Measurements from ENCODE around the gene OR2V1.
"Not testable (repeated sequence)": the region's sequence is repeated elsewhere in the genome, so short reads cannot be mapped to it uniquely, and the experiment has no call there.

Gene OR2V1

DNA sequence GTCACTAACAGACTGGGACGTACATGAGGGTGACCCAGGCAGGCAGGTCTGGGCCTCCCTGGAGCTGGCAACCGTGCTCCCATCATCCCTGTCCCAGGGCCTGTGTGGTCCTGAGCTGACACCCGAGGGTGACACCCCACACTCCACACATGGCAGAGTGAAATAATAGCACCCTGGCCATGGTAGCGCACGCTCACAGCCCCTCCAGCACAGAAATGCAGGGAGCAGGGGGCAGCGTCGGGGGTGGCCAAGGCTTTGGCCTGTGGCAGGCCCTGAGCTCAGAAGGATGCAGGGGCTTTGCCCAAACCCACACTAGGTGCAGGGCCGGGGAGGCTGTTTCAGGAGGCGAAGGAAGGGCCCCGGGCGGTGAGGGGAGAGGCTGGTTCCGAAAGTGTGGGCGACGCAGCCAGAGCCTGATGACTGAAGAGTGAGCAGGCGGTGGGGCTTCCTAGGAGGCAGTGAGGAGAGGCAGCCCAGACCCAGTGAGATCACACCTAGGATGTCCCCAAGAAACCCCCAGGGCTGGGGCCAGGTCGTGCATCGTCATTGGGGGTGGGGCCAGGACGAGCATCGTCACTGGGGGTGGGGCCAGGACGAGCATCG lies 29.3 kb upstream of the OR2V1 start:
- peak; percentile 64 for DNase-seq (ENCODE audit: low read depth)

DNA sequence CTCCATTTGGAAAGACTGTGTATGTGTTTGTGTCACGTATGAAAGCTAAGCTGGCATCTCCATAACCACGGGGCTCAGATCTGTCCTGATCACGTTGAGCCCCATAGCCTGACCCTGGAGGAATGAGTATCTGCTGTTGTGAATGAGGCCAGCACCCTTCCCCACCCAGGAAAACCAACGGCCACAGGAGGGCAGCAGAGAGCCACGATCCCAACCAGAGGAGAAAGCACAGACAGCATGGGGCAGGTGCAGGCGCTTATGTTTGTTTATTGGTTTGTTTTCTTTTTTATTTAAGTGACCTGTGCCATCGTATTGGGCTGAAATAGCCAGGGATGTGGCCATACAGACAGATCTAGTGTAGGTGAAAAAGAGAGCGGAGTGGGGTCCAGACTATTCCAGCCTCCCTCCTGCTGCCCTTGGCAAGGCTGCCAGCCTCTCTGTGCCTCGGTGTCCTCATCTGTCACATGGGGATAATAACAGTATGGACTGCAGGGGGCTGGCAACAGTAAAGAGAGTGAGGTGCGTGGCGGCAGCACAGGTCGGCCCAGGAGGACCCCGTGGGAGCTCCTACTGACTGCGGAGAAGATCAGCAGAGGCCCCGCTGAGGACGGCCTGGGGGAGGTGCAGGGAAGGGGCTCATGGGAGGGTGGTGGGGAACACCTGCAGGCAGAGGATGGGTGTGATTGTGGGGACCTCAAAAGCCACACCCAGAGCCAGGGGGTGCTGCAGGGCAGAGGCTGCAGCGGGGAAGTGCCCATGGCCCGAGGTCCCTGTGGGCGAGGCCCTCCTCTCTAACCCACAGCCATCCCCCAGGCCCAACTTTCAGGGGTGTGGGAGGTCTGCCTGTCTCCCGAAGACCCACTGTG lies 28.6 kb upstream of the OR2V1 start:
- DNase-seq (ENCODE audit: low read depth), result peak; percentile 84

DNA sequence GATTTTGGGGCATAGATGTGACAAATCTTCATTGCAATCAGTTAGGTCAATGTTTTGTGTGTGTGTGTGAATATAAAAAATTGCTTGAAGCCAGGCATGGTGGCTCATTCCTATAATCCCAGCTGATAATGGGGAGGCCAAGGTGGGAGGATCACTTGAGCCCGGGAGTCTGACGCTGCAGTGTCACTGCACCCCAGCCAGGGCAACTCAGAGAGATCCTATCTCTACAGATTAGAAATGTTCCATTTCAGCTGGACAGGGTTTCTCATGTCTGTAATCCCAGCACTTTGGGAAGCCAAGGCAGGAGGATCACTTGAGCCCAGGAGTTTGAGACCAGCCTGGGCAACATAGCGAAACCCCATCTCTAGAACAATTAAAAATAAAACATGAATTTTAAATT lies 27.9 kb upstream of the OR2V1 start:
- DNase-seq (ENCODE audit: low read depth), result no peak

DNA sequence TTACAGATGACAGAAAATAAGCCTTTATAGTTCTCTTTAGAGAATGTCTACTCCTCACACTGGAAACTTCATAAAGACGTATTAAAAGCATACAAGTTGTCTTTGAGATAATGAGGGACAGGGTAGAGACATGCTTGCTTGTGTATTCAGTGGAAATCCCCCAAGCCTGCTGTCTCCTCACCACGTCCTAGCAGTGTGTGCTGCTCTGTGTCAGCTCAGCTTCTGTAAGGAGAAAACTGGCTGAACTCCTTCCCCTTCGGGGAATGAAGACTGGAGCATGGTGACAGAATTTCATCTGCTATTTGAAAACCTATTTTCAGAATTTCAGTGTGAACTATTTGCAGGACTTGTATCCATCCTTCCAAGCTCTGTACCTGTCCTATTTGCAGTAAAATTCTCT lies 25.8 kb upstream of the OR2V1 start:
- no peak for DNase-seq (ENCODE audit: low read depth)

DNA sequence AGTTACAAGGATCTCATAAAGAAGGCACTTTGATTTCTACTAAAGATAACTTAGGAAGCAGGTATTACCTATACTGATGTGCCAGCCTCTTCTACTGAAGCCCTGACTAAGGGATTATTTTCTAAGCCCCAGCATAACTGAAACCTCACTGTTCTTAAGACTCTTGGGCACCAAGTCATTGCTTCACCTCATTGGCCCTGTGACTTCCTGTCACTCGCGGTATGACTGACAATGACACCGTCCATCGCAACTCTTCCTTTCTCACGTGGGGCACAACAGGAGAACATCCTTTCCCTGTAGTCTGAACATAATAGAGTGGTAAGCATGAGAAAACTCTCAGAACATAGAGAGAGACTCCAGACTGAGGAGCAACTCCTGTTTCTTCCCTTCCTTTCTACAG lies 22.8 kb upstream of the OR2V1 start:
- no peak for DNase-seq (ENCODE audit: low read depth)

DNA sequence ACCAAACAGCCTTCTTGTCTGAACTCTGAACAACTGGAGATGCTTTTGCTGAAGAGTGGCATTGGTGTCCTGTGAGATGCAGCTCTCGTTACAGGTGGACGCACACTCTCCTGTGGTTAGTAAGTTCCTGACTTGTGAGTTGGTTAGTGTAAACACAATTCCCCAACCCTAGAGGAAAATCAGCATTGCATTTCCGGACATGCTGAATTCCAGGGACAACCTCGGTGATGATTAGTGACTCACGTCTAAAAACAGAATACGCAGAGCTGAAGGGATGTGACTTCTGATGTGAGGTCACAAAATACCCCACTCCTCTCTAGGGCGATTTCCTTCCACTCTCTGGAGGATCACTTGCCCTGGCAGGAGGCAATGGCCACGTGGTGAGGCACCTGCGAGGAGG lies 21.4 kb upstream of the OR2V1 start:
- DNase-seq (ENCODE audit: low read depth), result no peak

DNA sequence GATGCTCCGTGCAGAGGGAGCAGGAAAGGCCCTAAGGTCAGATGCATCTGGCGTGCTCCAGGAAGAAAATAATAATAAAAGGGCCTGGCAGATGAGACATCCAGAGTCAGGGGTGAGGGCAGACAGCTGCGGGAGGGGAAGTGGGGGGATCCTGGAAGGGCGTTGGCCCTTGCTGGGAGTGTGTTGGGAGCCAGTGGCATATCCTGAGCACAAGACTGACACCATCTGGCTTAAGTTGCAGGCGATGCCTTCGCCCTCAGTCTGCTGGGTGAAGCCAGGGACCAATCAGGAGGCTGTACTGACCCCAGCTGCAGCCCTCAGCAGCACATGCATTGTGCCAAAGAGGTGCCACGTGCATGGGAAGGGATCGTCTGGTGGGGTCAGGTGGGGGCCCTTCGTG lies 20.2 kb upstream of the OR2V1 start:
- DNase-seq (ENCODE audit: low read depth), result no peak

DNA sequence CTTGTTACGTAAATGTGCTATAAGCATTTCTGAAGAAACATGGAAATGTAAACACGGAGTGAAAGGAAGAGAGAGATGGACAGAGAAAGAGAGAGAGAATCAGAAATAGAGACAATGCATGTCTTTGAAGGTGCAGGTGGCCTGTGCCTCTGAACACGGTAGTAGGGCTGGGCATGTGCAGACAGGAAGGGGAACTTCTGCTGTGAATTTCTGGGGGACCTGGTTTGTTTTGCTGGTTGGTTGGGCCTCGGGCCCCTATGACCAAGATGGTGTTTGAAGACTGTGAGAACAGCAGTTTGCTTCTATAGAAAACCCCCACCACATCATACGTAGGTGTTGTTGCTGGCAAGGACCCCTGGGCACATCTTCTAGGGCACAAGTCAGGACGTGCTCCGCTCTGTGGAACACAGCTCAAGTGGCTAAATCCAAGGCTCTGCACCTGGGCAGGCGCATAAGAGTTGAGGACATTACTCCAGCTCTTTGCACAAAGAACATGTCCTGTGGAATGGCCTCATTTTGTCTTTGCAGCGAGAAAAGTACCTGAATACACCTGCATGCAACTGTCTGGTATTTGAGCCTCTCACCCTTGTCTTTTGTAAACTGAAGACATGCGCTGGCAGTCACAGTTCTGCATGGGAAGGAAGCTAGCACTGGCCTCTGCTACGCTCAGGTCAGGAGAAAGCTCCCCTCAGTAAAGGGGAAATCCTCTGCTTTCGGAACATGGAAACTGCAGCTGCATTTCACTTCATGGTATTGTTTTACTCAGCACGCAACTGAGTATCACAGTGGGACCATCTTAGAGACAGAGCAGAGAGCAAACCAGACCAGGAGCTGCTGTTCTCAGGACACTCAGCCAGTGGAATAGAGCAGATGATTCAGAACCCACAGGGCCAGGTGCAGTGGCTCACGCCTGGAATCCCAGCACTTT lies 19.1 kb upstream of the OR2V1 start:
- no peak for DNase-seq (ENCODE audit: low read depth)

DNA sequence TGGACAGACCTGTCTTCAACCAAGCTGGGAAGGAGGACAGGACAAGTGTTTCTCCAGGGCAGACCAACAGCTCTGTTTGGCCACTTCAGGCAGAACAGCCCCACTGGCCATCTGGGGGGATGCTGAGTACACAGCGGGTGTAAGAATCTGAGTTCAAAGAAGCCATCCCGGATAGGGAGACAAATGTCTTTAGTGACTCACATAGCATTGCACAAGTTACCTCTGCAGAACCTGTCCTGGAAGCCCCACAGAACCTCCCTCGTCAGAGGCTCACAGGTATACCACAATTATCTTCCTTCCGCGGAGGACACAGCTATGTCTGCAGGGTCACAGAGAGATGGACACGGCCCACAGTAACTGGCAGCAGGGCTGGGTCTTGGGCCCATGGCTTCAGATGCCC lies 18.4 kb upstream of the OR2V1 start:
- DNase-seq (ENCODE audit: low read depth), result no peak

DNA sequence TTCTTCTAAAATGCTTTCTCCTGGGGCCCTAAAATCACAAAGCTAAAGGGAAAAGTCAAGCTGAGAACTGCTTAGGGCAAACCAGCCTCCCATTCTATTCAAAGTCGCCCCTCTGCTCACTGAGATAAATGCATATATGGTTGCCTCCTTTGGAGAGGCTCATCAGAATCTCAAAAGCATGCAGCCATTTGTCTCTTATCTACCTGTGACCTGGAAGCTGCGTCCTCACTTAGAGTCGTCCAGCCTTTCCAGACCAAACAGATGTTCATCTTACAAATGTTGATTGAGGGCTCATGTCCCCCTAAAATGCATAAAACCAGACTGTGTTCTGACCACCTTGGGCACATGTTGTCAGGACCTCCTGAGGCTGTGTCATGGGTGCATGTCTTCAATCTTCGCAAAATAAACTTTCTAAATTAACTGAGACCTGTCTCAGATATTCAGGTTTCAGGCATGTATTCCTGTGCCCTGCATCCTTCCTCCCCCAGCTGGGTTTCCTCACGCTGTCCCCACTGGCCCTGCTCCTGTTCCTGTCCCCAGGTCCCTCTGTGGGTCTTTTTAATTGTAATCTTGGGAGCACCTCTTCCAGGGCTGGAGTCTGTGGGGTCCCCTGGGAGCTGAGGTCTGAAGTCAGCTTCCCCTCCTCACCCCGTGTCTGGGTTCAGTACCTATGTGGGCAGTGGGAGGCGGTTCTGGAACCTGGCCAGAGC lies 16.1 kb upstream of the OR2V1 start, which contains the start of gene OR2V2:
Gene OR2V2 (plus strand): TSS at position 660 of the 710 bp plus-strand sequence. CDS start 7,357 bp downstream, outside the sequence.
- DNase-seq (ENCODE audit: low read depth), result not testable (repeated sequence)

DNA sequence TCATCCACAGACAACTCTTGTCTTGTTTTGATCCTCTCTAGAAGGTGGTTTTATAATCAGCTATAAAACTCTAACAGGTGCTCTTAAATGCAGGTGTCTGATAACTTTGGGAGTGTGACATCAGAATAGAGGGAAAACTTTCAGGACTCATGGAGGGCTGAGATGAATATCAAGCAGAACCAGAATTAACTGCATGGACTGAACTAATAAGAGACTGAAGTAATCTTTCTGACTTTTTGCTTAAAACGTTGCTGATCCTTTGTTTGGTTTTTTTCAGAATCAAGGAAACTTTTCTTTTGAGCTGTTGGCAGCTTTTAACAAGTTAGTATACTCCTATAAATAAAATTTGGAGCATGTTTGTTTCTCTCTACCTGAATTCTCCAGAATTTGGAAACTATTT lies 14.2 kb upstream of the OR2V1 start:
- DNase-seq (ENCODE audit: low read depth), result no peak

DNA sequence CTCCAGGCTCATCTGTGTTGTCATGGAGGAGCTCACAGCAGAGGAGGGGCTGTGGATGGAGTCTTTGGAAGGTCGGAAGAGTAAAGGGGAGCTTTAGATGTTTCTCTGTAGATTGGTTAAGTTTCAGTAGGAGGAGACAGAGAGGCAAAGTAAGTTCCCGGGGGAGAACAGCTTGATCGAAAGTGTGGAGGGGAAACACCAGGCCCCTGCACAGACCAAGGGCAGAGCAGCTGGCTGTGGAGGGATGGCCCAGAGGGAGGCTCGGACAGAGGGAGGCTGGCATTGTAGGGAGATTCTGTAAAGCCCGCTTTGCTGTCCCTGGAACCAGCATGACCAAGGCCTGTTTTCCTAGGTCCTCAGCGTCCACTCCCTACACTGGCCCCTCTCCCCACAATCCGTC lies 11.1 kb upstream of the OR2V1 start:
- no peak for DNase-seq (ENCODE audit: low read depth)

DNA sequence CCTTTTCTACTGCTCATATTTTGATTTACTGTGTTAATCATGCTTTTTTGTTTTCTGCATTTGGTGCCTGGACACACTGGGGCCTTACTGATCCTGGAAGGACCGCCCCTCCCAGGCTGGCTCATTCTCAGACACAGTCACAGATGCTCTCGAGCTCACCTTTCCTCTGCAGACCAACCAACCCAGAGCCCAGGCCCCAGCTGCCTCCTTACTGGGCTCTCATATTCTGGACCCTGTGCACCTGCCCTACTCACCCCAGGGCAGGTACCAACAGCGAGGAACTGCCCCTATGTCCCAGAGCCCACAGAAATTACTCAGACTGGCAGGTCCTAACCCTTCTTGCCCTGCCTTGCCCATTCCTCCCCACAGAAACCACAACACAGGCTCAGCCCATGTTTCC lies 9.8 kb upstream of the OR2V1 start:
- DNase-seq (ENCODE audit: low read depth), result no peak

DNA sequence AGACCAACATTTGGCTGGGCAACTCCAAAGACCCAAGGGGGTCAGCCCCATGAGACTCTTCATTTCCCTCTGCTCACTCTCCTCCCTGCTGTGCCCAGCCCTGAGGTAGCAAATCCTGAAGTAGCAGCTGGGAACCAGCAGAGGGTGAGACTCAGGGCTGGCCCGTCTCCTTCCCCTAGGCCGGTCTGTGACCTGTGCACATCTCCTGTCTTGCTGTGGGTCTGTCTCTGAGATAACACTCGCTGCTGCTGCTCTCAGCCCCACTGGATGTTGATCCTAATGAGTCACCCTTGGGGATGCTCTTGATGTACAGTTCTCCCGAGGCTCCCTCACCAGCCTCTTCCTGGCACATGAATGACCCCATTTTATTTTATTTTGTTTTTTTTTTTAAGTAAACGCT lies 7.3 kb upstream of the OR2V1 start:
- no peak for DNase-seq (ENCODE audit: low read depth)

DNA sequence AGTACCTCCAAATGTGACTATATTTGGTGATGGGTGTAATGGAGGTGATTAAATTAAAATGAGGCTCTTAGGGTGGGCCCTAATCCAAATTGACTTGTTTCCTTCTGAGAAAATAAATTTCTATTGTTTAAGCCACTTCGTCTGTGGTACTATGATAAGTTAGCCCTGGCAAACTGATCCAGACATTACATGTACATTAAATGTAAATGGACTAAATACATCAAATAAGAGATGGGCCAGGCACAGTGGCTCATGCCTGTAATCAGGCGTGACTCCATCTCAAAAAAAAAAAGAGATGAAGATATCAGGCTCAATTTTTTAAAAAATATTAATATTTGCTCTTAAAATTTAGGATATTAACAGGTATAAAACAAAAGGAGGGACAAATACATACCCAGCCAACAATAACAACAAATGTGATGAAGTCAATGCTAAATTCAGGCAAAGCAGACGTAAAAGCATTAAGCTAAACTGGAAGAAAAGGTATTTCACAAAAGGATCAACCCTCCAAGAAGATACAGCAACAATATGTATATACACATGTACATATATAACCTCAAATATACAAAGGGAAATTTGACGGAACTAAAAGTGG lies 5.5 kb upstream of the OR2V1 start:
- DNase-seq (ENCODE audit: low read depth), result no peak

DNA sequence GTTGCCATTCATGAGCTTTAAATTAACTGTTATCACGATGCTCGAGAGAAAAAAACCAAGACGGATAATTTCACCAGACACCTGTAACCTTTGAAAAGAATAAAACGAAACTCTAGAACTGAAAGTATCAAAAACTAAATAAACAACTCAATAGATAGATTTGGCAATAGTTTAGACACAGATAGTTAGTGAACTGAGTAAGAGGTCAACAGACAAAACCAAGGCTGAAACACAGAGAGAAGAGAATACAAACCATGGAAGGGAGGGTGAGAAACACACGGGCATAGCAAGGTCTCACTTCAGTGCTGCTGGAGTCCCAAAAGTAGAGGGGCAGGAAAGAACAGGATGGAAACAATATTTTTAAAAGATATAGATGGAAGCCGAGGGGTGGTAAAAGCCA lies 3.3 kb upstream of the OR2V1 start:
- DNase-seq (ENCODE audit: low read depth), result no peak

DNA sequence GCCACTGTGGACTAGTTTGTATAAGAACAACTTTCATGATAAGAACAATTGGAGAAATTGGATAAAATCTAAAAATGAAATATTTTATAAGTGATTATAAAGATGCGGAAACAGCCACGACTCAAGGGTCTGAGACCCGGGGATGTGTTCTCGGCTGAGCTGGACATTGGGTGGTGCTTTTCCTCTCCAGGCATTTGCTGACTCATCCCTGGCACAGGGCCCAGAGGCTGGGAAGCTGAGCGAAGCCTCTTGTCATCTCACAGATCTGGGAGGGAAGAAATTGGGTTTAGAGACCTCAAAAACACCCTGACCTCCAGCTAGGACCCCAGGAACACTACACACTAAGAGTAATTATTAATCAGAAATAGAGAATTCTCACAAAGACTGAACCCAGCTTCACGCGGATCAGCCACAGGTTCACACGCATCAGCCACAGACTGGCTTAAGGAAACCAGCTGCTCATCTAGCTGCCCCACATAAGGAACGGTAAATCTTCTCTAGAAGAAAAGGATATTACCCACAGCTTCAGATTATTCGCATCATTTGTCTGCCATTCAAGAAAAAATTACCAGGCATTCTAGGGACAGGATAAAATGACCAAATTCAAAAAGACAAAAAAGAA lies 2.8 kb upstream of the OR2V1 start:
- no peak for DNase-seq (ENCODE audit: low read depth)

DNA sequence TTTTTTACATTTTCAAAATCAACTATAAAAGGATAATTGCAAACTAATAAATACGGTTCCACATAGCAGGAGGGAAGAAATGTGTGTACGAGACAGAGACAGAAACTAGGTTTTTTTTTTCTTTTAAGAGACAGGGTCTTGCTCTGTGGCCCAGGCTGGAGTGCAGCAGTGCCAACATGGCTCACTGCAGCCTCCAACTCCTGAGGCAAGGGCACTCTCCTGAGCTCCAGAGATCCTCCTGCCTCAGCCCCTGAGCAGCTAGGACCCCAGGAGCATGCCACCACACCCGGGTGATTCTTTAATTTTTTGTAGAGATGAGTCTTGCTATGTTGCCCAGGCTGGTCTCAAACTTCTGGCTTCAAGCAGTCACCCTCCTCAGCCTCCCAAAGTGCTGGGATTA lies 2.1 kb upstream of the OR2V1 start:
- DNase-seq (ENCODE audit: low read depth), result no peak

DNA sequence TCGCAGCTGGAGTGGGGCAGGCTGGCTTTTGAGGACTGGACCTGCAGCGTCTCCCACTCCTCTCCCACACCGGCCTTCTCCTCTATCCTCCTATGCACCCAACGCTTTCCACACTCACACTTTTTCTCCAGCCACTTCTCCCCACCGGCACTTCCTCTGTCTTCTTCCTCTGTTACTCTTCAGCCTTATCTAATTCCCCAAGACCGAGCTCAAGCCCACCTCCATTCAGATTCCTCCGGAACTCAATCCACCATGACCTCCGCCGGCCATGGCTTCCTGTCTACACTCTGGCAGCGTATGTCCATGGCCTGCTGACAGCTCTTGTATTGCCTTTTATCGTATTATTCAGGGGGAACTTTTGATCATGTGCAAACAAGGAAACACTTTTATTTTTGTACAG lies 545 bp upstream of the OR2V1 start:
- no peak for DNase-seq (ENCODE audit: low read depth)

DNA sequence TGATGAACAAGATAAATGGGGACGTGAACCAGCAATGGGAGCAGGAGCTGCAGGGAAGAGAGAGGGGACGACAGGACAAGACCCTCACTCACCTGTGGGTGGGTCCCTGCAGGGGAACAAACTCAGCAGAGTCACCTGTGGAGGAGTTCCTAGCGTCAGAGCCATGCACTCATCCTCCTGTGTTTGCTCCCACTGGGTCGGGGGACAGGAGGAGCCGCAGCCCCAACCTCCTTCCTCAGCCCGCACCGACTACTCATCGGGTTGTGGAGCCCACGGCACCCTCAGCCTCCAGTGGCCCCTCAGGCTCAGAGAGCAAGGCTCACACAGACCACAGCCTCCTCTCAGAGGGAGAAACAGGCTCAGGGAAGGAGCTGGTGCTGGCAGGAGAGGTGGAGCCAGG lies 888 bp downstream of the OR2V1 start:
- DNase-seq (ENCODE audit: low read depth), result not testable (repeated sequence)

DNA sequence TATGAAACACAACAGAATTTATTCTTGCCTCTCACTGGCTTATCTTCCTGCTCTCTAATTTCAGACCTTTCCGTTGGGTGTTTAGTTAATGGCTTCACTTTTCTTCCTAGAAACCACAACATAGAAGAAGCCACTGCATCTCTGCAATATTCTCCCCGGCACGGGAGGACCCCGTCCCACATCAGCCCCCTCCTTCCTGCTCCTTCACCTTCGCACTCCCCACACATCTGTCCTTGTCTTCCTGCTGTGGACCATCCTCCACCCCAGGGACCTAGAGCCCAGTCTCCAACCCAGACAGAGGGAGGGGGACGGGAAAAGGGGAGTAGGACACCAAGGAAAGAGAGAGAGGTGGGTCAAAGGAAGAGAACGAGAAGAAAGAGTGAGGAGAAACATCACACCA lies 1.4 kb downstream of the OR2V1 start:
- no peak for DNase-seq (ENCODE audit: low read depth)
